Liver (tissue), 9 donors: ENCODE measurements around the gene CACNA1C. TPM values are rescaled to one million over a fixed set of nuclear protein-coding genes. Genes with fewer than 3 reads are reported as not detected.

Source experiments
- DNase-seq: peaks from one replicate; pipeline ENCODE4 v3.0.0-alpha.2; 2017; ENCODE audit warnings: low spot score
- H3K27ac ChIP-seq, 2 donors: one replicate each; pipeline ENCODE4 v1.7.0; 2013; ENCODE audit warnings: inconsistent platforms in 2 of 2, low read length in 2 of 2, control low read depth in 1 of 2, low read depth in 1 of 2, mild to moderate bottlenecking in 1 of 2
- H3K27me3 ChIP-seq, 4 donors: one replicate each; pipeline versions ENCODE4 v1.6.1 to v1.7.0; 2013; ENCODE audit warnings: low read length in 3 of 4, inconsistent platforms in 1 of 4, mild to moderate bottlenecking in 1 of 4, moderate library complexity in 1 of 4; ENCODE audit not compliant: control insufficient read depth in 4 of 4, insufficient read depth in 4 of 4
- H3K36me3 ChIP-seq, 4 donors: one replicate each; pipeline versions ENCODE4 v1.6.1 to v1.7.0; 2013; ENCODE audit warnings: low read length in 3 of 4, mild to moderate bottlenecking in 3 of 4, low read depth in 1 of 4, moderate library complexity in 1 of 4; ENCODE audit not compliant: control insufficient read depth in 4 of 4, insufficient read depth in 3 of 4
- H3K4me1 ChIP-seq, 4 donors: one replicate each; pipeline versions ENCODE4 v1.6.1 to v1.7.0; 2013; ENCODE audit warnings: low read length in 3 of 4, mild to moderate bottlenecking in 3 of 4, moderate library complexity in 1 of 4; ENCODE audit not compliant: control insufficient read depth in 4 of 4, insufficient read depth in 4 of 4
- H3K4me3 ChIP-seq, 3 donors: one replicate each; pipeline versions ENCODE4 v1.6.1 to v1.7.0; 2013; ENCODE audit warnings: low read length in 3 of 3, control low read depth in 1 of 3, low read depth in 1 of 3, mild to moderate bottlenecking in 1 of 3
- H3K9ac ChIP-seq, 2 donors: one replicate each; pipeline ENCODE4 v1.7.0; 2013; ENCODE audit warnings: low read length in 2 of 2, mild to moderate bottlenecking in 2 of 2, moderate library complexity in 2 of 2, control low read depth in 1 of 2, low read depth in 1 of 2
- H3K9me3 ChIP-seq, 4 donors: one replicate each; pipeline versions ENCODE4 v1.6.1 to v1.7.0; 2013; ENCODE audit warnings: low read length in 3 of 4; ENCODE audit not compliant: control insufficient read depth in 4 of 4
- EGR1 ChIP-seq, 2 donors: IDR thresholded peaks; 2 replicates each; pipeline ENCODE4 v1.6.1; 2016 to 2018; ENCODE audit warnings: antibody characterized with exemption in 2 of 2, low read depth in 2 of 2
- FOXA1 ChIP-seq: IDR thresholded peaks from 2 replicates; pipeline ENCODE4 v1.6.1; 2016; ENCODE audit warnings: antibody characterized with exemption
- FOXA2 ChIP-seq: IDR thresholded peaks from 2 replicates; pipeline ENCODE4 v1.6.1; 2016; ENCODE audit warnings: antibody characterized with exemption
- GABPA ChIP-seq, 2 donors: IDR thresholded peaks in 1 of 2; conservative IDR thresholded peaks in 1 of 2; 2 replicates each; pipeline ENCODE4 v1.6.1; 2016; ENCODE audit warnings: antibody characterized with exemption in 2 of 2, mild to moderate bottlenecking in 1 of 2, moderate library complexity in 1 of 2
- HNF4A ChIP-seq, 2 donors: conservative IDR thresholded peaks; 2 replicates each; pipeline ENCODE4 v1.6.1; 2016; ENCODE audit warnings: antibody characterized with exemption in 2 of 2, mild to moderate bottlenecking in 2 of 2
- HNF4G ChIP-seq: IDR thresholded peaks from 2 replicates; pipeline ENCODE4 v1.6.1; 2016; ENCODE audit warnings: antibody characterized with exemption
- JUND ChIP-seq, 2 donors: IDR thresholded peaks; 2 replicates each; pipeline ENCODE4 v1.6.1; 2016; ENCODE audit warnings: antibody characterized with exemption in 2 of 2
- NR2F2 ChIP-seq: IDR thresholded peaks from 2 replicates; pipeline ENCODE4 v1.6.1; 2016; ENCODE audit warnings: antibody characterized with exemption
- RAD21 ChIP-seq, 2 donors: IDR thresholded peaks; 2 replicates each; pipeline ENCODE4 v1.6.1; 2016; ENCODE audit warnings: antibody characterized with exemption in 2 of 2, mild to moderate bottlenecking in 2 of 2
- SP1 ChIP-seq: IDR thresholded peaks from 2 replicates; pipeline ENCODE4 v1.6.1; 2018; ENCODE audit warnings: antibody characterized with exemption, mild to moderate bottlenecking
- YY1 ChIP-seq: IDR thresholded peaks from 2 replicates; pipeline ENCODE4 v1.6.1; 2016; ENCODE audit warnings: antibody characterized with exemption, mild to moderate bottlenecking
- ZBTB33 ChIP-seq: IDR thresholded peaks from 2 replicates; pipeline ENCODE4 v1.6.1; 2016; ENCODE audit warnings: antibody characterized with exemption
- WGBS: extraction: QIAGEN DNeasy Blood & Tissue Kit; methylation state at CpG from one replicate; pipeline ENCODE4 v1.1.7; 2013; 5-methylcytosine and 5-hydroxymethylcytosine counted together
- polyA plus RNA-seq, 2 donors: library from polyadenylated mRNA; stranded (reverse) in 1 of 2; unstranded in 1 of 2; fragments of 200-250 nt in 1 of 2; fragments of >200 nt in 1 of 2; fragmentation: Nextera tagmentation in 1 of 2; extraction: Ambion mirVana in 1 of 2; gene quantifications; one replicate each; pipeline versions ENCODE4 v1.2.1 to v1.2.3, GENCODE V29; 2013 to 2015
- total RNA-seq, 2 donors: library from RNA; depleted of rRNA; stranded (reverse); fragments of >200 nt; gene quantifications; one replicate each; pipeline ENCODE4 v1.2.3, GENCODE V29; 2014
- TF ChIP-seq, protein P1 (sequence below): IDR thresholded peaks from 2 replicates; pipeline ENCODE4 v1.6.1; 2016; ENCODE audit warnings: antibody characterized with exemption
- TF ChIP-seq, protein P2 (sequence below): IDR thresholded peaks from 2 replicates; pipeline ENCODE4 v1.6.1; 2016; ENCODE audit warnings: antibody characterized with exemption, mild to moderate bottlenecking
- TF ChIP-seq, protein P3 (sequence below): fragments of 150-350 bp; IDR thresholded peaks from 2 replicates; pipeline ENCODE4 v1.5.1; 2017; ENCODE audit warnings: improper control_type of control experiment, low read depth, low read length; ENCODE audit not compliant: missing input control
- donor health status: healthy.
- donor health status: healthy.
- donor health status: healthy.
- donor health status: healthy.
- donor health status: healthy.

Gene CACNA1C
- total and polyA plus RNA-seq, 4 donors = 0.23 to 1.9 (median 0.41) TPM

GRCh38 chr12:2353691-2354090 is 300.9 kb downstream of the CACNA1C start (continued):
- TF ChIP-seq ZBTB33 (no peak), JUND (IDR thresholded peaks at IDR 0.05) (no peak), FOXA1 (no peak)
- TF ChIP-seq, protein P1, sequence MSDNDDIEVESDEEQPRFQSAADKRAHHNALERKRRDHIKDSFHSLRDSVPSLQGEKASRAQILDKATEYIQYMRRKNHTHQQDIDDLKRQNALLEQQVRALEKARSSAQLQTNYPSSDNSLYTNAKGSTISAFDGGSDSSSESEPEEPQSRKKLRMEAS = no peak

DNA sequence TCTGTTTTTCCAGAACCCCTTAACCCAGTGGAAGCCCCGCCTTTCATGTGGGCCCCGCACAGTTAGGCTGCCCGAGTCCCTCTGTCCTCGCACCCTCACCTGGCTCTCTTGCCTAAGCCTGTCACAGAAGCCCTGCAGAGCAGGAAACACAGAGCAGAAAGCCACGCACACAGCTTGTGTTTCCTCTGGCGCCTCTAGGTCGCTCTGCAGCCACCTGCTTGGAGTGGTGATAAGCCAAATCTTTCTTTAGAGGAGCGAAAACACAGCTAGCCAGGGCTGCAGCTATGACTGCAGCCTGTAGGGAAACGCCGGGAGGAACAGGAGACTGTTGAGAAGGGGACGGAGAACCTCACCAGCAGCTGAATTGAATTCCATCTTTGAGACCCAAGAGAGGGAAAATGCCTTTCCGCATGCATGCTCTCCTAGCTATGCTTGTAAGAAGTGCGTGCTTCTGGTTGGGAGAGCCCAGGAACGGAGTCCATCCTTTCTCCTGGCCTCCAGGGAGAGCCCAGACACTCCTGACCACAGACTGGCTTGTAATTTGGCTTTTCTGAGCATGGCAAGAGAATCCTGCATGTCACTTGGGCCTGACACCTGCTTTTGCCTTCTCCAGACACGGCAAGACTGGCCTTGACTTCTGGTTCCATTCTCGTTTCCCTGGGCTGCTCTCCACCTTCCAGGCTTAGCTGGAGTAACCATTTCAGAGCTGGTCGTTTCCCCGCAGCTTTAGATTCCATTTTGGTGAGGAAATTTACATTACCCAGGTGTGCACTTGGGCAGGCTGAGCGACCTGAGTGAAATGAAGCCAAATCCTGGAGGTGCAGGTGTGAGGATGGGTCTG is 301.6 kb downstream of the CACNA1C start:
- H3K36me3 ChIP-seq = no peaks in the 10 kb centered on the region
- H3K27me3 ChIP-seq = no peaks in the 10 kb centered on the region
- WGBS = 55% methylated on average over 19 of the region's 19 CpGs
- no peaks in the 10 kb centered on the region for H3K9me3 ChIP-seq
- no peak for DNase-seq
- H3K4me3 ChIP-seq = no peak overlapping the region
- H3K4me1 ChIP-seq = no peaks in the 10 kb centered on the region
- no peak overlapping the region for H3K9ac ChIP-seq
- no peak overlapping the region for H3K27ac ChIP-seq
- TF ChIP-seq HNF4A (conservative IDR thresholded peaks at IDR 0.05) (no peak), YY1 (no peak), RAD21 (IDR thresholded peaks at IDR 0.05) (no peak), HNF4G (no peak), GABPA (IDR thresholded peaks at IDR 0.05 in 1 of 2, conservative IDR thresholded peaks at IDR 0.05 in 1 of 2) (no peak), ZBTB33 (no peak), JUND (IDR thresholded peaks at IDR 0.05) (no peak), SP1 (no peak), FOXA2 (no peak), NR2F2 (no peak), EGR1 (IDR thresholded peaks at IDR 0.05; ENCODE audit: low read depth in 2 of 2) (no peak)
- TF ChIP-seq, protein P2, sequence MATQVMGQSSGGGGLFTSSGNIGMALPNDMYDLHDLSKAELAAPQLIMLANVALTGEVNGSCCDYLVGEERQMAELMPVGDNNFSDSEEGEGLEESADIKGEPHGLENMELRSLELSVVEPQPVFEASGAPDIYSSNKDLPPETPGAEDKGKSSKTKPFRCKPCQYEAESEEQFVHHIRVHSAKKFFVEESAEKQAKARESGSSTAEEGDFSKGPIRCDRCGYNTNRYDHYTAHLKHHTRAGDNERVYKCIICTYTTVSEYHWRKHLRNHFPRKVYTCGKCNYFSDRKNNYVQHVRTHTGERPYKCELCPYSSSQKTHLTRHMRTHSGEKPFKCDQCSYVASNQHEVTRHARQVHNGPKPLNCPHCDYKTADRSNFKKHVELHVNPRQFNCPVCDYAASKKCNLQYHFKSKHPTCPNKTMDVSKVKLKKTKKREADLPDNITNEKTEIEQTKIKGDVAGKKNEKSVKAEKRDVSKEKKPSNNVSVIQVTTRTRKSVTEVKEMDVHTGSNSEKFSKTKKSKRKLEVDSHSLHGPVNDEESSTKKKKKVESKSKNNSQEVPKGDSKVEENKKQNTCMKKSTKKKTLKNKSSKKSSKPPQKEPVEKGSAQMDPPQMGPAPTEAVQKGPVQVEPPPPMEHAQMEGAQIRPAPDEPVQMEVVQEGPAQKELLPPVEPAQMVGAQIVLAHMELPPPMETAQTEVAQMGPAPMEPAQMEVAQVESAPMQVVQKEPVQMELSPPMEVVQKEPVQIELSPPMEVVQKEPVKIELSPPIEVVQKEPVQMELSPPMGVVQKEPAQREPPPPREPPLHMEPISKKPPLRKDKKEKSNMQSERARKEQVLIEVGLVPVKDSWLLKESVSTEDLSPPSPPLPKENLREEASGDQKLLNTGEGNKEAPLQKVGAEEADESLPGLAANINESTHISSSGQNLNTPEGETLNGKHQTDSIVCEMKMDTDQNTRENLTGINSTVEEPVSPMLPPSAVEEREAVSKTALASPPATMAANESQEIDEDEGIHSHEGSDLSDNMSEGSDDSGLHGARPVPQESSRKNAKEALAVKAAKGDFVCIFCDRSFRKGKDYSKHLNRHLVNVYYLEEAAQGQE = no peak
- TF ChIP-seq, protein P1 = no peak
- TF ChIP-seq, protein P3, sequence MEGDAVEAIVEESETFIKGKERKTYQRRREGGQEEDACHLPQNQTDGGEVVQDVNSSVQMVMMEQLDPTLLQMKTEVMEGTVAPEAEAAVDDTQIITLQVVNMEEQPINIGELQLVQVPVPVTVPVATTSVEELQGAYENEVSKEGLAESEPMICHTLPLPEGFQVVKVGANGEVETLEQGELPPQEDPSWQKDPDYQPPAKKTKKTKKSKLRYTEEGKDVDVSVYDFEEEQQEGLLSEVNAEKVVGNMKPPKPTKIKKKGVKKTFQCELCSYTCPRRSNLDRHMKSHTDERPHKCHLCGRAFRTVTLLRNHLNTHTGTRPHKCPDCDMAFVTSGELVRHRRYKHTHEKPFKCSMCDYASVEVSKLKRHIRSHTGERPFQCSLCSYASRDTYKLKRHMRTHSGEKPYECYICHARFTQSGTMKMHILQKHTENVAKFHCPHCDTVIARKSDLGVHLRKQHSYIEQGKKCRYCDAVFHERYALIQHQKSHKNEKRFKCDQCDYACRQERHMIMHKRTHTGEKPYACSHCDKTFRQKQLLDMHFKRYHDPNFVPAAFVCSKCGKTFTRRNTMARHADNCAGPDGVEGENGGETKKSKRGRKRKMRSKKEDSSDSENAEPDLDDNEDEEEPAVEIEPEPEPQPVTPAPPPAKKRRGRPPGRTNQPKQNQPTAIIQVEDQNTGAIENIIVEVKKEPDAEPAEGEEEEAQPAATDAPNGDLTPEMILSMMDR = no peak
